ENCODE measurements around the gene SRSF9.

Gene SRSF9

GRCh38 chr12:120437735-120438494 is 31.6 kb downstream of the SRSF9 start, which contains the start of gene COX6A1:
Gene COX6A1 (plus strand): TSS chr12:120438113. CDS start chr12:120438127, 14 bp downstream.
- TF ChIP-seq POLR2AphosphoS5 (IDR thresholded peaks at IDR 0.05; ENCODE audit: low read depth, low read length) (peak; percentile 94), FOXP2 (optimal IDR thresholded peaks at IDR 0.05; ENCODE audit: borderline replicate concordance, extremely low read depth, extremely low read length, insufficient read depth) (no peak), REST (IDR thresholded peaks at IDR 0.05; ENCODE audit: insufficient read depth in 1 of 2, low read depth in 2 of 2, low read length in 2 of 2) (no peak; a peak in 1 of 4 replicates), TAF1 (IDR thresholded peaks at IDR 0.05; ENCODE audit: borderline replicate concordance, insufficient read depth, low read length) (peak; percentile 88; the same call in 1 of the 2 replicates), SIN3A (IDR thresholded peaks at IDR 0.05; ENCODE audit: borderline replicate concordance, insufficient read depth, low read length) (no peak)

GRCh38 chr12:120432772-120433525 is 36.6 kb downstream of the SRSF9 start:
- no peak for TF ChIP-seq TAF1 (IDR thresholded peaks at IDR 0.05; ENCODE audit: borderline replicate concordance, insufficient read depth, low read length)
- no peak for TF ChIP-seq REST (IDR thresholded peaks at IDR 0.05; ENCODE audit: insufficient read depth in 1 of 2, low read depth in 2 of 2, low read length in 2 of 2)
- TF ChIP-seq POLR2AphosphoS5 (IDR thresholded peaks at IDR 0.05; ENCODE audit: low read depth, low read length) = no peak
- TF ChIP-seq FOXP2 (optimal IDR thresholded peaks at IDR 0.05; ENCODE audit: borderline replicate concordance, extremely low read depth, extremely low read length, insufficient read depth) = no peak
- no peak for TF ChIP-seq SIN3A (IDR thresholded peaks at IDR 0.05; ENCODE audit: borderline replicate concordance, insufficient read depth, low read length)

- TF ChIP-seq TAF1 (IDR thresholded peaks at IDR 0.05; ENCODE audit: borderline replicate concordance, insufficient read depth, low read length) = no peak
- TF ChIP-seq FOXP2 (optimal IDR thresholded peaks at IDR 0.05; ENCODE audit: borderline replicate concordance, extremely low read depth, extremely low read length, insufficient read depth) = no peak
- TF ChIP-seq SIN3A (IDR thresholded peaks at IDR 0.05; ENCODE audit: borderline replicate concordance, insufficient read depth, low read length) = no peak
- TF ChIP-seq REST (IDR thresholded peaks at IDR 0.05; ENCODE audit: insufficient read depth in 1 of 2, low read depth in 2 of 2, low read length in 2 of 2) = no peak
These were observed 40.2 kb downstream of the SRSF9 start for GRCh38 chr12:120429368-120429767.

DNA sequence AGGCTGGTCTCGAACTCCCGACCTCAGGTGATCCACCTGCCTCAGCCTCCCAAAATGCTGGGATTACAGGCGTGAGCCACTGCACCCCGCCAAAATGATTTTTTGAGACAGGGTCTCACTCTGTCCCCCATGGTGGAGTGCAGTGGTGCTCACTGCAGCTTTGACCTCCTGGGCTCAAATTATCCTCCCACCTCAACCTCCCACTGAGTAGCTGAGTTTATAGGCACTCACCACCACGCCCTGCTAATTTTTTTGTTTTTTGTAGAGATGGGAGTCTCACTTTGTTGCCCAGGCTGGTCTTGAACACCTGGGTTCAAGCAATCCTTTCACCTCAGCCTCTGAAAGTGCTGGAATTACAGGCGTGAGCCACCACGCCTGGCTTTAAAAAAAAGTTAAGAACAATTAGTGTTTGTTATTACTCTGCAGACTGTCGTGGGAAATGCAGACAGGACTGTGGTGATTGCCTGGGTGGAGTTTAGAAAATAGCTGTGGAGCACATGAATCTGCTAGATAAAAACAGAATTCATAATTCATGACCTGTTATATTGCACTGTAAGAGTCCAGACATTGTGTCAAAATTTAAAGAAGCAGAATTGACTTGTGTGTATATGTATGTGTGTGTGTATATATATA is 40.8 kb downstream of the SRSF9 start:
- TF ChIP-seq SIN3A (IDR thresholded peaks at IDR 0.05; ENCODE audit: borderline replicate concordance, insufficient read depth, low read length) = no peak

DNA sequence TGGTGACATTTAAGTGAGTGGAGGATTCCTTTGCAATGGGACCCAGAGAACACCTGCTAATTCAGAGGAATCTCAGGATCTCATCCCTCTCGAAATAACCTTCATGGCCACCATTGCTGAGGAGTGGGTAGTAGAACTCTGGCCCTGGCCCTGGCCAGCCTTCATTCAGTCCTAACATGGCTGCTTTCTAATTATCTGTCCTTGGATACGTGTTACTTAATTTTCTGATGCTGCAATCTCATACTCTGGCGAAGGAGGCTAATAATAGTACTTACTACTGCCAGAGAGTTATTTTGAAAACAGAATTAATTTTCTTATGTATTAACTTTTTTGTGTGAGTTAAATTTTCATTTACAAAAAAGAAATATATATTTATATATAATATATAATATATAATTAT is 43.8 kb downstream of the SRSF9 start:
- TF ChIP-seq POLR2AphosphoS5 (IDR thresholded peaks at IDR 0.05; ENCODE audit: low read depth, low read length) = no peak

All from PFSK-1 (cell line).